Measurements from ENCODE around the gene LRRC42.

LRRC42 gene

DNA sequence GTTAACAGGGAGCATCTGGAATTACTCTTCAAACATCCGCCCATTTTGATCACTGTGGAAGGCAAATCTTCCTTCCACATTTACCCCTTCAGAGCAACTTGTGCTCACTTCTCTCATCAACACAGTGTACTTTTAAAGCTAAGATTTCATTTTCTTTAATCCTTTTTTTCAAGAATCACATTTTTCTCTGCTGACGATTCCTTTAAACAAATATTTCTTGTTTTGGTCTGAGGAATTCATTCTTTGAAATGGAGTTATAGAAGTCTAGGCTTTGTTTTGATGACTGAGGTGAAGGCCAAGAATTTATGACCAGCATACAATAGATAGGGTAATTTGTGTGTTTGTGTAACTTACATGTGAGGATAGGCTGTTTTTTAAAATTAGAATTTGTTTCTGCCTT, 25.6 kb downstream of the LRRC42 start:
- Histone ChIP-seq H3K9me3 (ENCODE audit: insufficient read depth, low read length) (no peaks in the 10 kb centered on the region), H3K4me1 (ENCODE audit: low read length) (no peaks in the 10 kb centered on the region), H3K9ac (ENCODE audit: low read length) (no peak overlapping the region), H4K20me1 (ENCODE audit: insufficient read depth, low read length) (no peaks in the 10 kb centered on the region), H3K4me3 (ENCODE audit: low read length) (no peak overlapping the region), H3K36me3 (replicated peaks; ENCODE audit: low read depth, low read length) (no peaks in the 10 kb centered on the region), H2AFZ (ENCODE audit: low read depth, low read length) (no peak overlapping the region), H3K27ac (ENCODE audit: low read length) (no peak overlapping the region), H3K79me2 (ENCODE audit: low read length) (no peaks in the 10 kb centered on the region), H3K4me2 (ENCODE audit: low read length) (no peak overlapping the region), H3K27me3 (ENCODE audit: low read depth, low read length) (no peaks in the 10 kb centered on the region)
- TF ChIP-seq, protein P1, sequence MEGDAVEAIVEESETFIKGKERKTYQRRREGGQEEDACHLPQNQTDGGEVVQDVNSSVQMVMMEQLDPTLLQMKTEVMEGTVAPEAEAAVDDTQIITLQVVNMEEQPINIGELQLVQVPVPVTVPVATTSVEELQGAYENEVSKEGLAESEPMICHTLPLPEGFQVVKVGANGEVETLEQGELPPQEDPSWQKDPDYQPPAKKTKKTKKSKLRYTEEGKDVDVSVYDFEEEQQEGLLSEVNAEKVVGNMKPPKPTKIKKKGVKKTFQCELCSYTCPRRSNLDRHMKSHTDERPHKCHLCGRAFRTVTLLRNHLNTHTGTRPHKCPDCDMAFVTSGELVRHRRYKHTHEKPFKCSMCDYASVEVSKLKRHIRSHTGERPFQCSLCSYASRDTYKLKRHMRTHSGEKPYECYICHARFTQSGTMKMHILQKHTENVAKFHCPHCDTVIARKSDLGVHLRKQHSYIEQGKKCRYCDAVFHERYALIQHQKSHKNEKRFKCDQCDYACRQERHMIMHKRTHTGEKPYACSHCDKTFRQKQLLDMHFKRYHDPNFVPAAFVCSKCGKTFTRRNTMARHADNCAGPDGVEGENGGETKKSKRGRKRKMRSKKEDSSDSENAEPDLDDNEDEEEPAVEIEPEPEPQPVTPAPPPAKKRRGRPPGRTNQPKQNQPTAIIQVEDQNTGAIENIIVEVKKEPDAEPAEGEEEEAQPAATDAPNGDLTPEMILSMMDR (IDR thresholded peaks at IDR 0.05; ENCODE audit: low read depth, low read length): no peak
- TF ChIP-seq EZH2phosphoT487 (IDR thresholded peaks at IDR 0.05; ENCODE audit: low read depth): no peak

DNA sequence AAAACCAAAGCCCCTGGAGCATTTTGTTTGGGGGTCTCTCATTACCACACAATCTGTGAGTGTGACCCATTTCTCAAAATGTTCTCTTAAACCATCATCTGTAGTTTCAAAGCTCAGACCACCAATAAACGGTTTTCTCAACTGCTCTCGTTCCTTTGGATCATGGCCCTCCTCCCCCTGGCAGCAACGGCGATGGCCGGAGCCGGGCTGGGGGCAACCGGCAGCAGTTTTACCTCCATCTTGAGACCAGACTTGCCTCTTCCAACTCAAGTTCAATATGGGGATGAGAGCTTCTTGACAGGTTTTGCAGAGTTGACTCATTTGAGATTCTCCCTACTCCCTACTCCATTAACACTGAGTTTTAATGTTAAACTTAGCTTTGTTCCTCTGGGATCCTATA, 29.7 kb downstream of the LRRC42 start:
- no peaks in the 10 kb centered on the region for H3K27me3 ChIP-seq (ENCODE audit: low read depth, low read length)
- no peak overlapping the region for H3K27ac ChIP-seq (ENCODE audit: low read length)
- H3K4me3 ChIP-seq (ENCODE audit: low read length): no peak overlapping the region
- H3K4me2 ChIP-seq (ENCODE audit: low read length): no peak overlapping the region
- H3K36me3 ChIP-seq (replicated peaks; ENCODE audit: low read depth, low read length): no peaks in the 10 kb centered on the region
- no peaks in the 10 kb centered on the region for H3K9me3 ChIP-seq (ENCODE audit: insufficient read depth, low read length)
- H3K9ac ChIP-seq (ENCODE audit: low read length): no peak overlapping the region
- H4K20me1 ChIP-seq (ENCODE audit: insufficient read depth, low read length): no peaks in the 10 kb centered on the region
- peaks cover 5% of the 10 kb centered on the region; the same call in 1 of the 2 replicates for H3K4me1 ChIP-seq (ENCODE audit: low read length)
- H2AFZ ChIP-seq (ENCODE audit: low read depth, low read length): no peak overlapping the region
- H3K79me2 ChIP-seq (ENCODE audit: low read length): no peaks in the 10 kb centered on the region
- TF ChIP-seq, protein P1 (IDR thresholded peaks at IDR 0.05; ENCODE audit: low read depth, low read length): no peak
- no peak for TF ChIP-seq EZH2phosphoT487 (IDR thresholded peaks at IDR 0.05; ENCODE audit: low read depth)

DNA sequence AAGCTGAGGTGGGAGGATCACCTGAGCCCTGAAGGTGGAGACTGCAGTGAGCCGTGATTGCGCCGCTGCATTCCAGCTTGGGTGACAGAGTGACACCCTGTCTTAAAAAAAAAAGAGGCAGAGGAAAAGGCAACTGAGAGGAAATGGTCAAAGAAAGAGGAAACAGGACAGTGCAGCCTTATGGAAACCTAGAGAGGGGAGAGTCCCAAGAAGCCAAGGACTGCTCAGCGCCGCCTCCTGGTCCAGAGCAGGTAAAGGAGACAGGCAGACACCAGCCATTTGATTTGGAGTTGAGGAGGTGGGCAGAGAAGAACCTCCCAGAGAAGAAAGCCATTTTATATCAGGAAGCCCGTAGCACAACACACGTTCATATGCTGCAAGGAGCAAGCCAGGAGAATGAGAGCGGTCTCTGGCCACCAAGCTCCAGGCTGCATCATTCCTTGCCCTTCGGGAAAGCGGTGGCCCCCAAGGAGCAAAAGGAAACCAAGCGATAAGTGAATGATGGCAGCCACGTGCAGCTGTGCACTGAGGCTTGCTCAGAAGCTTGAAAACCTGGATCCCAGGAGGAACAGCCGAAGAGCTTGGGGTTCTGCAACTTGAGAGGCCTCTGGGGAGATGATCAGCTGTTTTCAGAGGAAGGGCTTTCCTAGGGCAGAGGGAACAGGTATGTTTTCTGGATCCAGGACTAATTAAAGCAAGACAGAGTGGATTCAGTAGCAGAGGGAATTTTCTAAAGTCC, 33.7 kb downstream of the LRRC42 start:
- H3K27me3 ChIP-seq (ENCODE audit: low read depth, low read length): no peaks in the 10 kb centered on the region
- no peaks in the 10 kb centered on the region for H3K9me3 ChIP-seq (ENCODE audit: insufficient read depth, low read length)
- H3K4me2 ChIP-seq (ENCODE audit: low read length): no peak overlapping the region
- no peak overlapping the region for H2AFZ ChIP-seq (ENCODE audit: low read depth, low read length)
- H3K4me1 ChIP-seq (ENCODE audit: low read length): peaks cover 5% of the 10 kb centered on the region; the same call in 1 of the 2 replicates
- H3K4me3 ChIP-seq (ENCODE audit: low read length): no peak overlapping the region
- no peaks in the 10 kb centered on the region for H4K20me1 ChIP-seq (ENCODE audit: insufficient read depth, low read length)
- no peaks in the 10 kb centered on the region for H3K36me3 ChIP-seq (replicated peaks; ENCODE audit: low read depth, low read length)
- H3K79me2 ChIP-seq (ENCODE audit: low read length): no peaks in the 10 kb centered on the region
- no peak overlapping the region for H3K9ac ChIP-seq (ENCODE audit: low read length)
- TF ChIP-seq EZH2phosphoT487 (IDR thresholded peaks at IDR 0.05; ENCODE audit: low read depth): no peak
- TF ChIP-seq, protein P1 (IDR thresholded peaks at IDR 0.05; ENCODE audit: low read depth, low read length): peak; percentile 27
- H3K27ac ChIP-seq (ENCODE audit: low read length): no peak overlapping the region

DNA sequence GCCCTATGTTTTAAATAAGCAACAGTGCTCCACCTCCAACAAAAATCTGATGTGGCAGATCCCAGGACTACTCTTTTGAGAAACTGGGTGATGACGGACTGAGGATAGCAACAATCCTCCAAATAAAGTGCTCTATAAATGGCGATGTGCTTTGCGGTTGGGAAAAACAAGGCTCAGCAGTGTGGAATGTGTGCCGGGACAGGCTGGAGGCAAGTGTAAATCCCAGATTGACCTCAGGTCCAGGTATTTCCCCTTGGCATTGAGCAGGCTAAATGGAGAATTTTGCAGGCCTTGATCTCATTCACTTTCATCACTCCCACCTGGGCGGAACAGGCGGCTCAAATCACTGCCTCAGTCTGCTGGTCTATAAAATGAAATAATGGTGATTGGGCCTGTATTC, 35.1 kb downstream of the LRRC42 start:
- H3K27me3 ChIP-seq (ENCODE audit: low read depth, low read length): no peaks in the 10 kb centered on the region
- no peak overlapping the region for H3K4me3 ChIP-seq (ENCODE audit: low read length)
- peaks cover 5% of the 10 kb centered on the region; the same call in 1 of the 2 replicates for H3K4me1 ChIP-seq (ENCODE audit: low read length)
- H2AFZ ChIP-seq (ENCODE audit: low read depth, low read length): no peak overlapping the region
- H3K27ac ChIP-seq (ENCODE audit: low read length): no peak overlapping the region
- H4K20me1 ChIP-seq (ENCODE audit: insufficient read depth, low read length): no peaks in the 10 kb centered on the region
- H3K9ac ChIP-seq (ENCODE audit: low read length): no peak overlapping the region
- TF ChIP-seq, protein P1 (IDR thresholded peaks at IDR 0.05; ENCODE audit: low read depth, low read length): no peak
- no peak for TF ChIP-seq EZH2phosphoT487 (IDR thresholded peaks at IDR 0.05; ENCODE audit: low read depth)
- H3K4me2 ChIP-seq (ENCODE audit: low read length): no peak overlapping the region
- no peaks in the 10 kb centered on the region for H3K9me3 ChIP-seq (ENCODE audit: insufficient read depth, low read length)
- H3K79me2 ChIP-seq (ENCODE audit: low read length): no peaks in the 10 kb centered on the region
- no peaks in the 10 kb centered on the region for H3K36me3 ChIP-seq (replicated peaks; ENCODE audit: low read depth, low read length)
